GM21737 (cell line): ENCODE results near the gene PRND.

Experiments
- ATAC-seq: cut with Tn5 transposase; IDR thresholded peaks from one replicate; pipeline ENCODE4 v1.9.1; 2021; ENCODE audit warnings: mild to moderate bottlenecking, moderate library complexity; ENCODE audit not compliant: unreplicated experiment

The PRND gene

GRCh38 chr20:4775322-4776078 is 53.8 kb downstream of the PRND start:
- ATAC-seq = no peak

- no peak for ATAC-seq
Observed at GRCh38 chr20:4776079-4776630, 54.4 kb downstream of the PRND start.
